CD8-positive, alpha-beta memory T cell (primary cell): ENCODE results near the gene BEST4. TPM values are rescaled to one million over a fixed set of nuclear protein-coding genes. Genes with fewer than 3 reads are reported as not detected.
"Not testable (repeated sequence)": the region's sequence is repeated elsewhere in the genome, so short reads cannot be mapped to it uniquely, and the experiment has no call there.

ENCODE experiments used
- CTCF ChIA-PET: fragments of 350-600 bp; sonication (Branson Sonifier 250); formaldehyde crosslinking; loops from one replicate; lab custom pipeline; 2021; ENCODE audit warnings: antibody characterized with exemption; lab: Charles Lee
- POLR2A ChIA-PET: fragments of 350-600 bp; sonication (Branson Sonifier 250); formaldehyde crosslinking; loops from one replicate; lab custom pipeline; 2021; ENCODE audit warnings: antibody characterized with exemption; lab: Charles Lee
- DNase-seq, 5 donors: peaks; one replicate each; pipeline versions ENCODE4 v3.0.0 to v3.0.0-alpha.2; 2020 to 2022; ENCODE audit warnings: mixed read lengths in 1 of 5
- H3K27ac ChIP-seq: one replicate; pipeline ENCODE4 v1.7.0; 2013; ENCODE audit warnings: low read depth, mild to moderate bottlenecking, low read length, moderate library complexity
- H3K27me3 ChIP-seq: 2 replicates; pipeline ENCODE4 v1.7.0; 2013; ENCODE audit warnings: low read length, mild to moderate bottlenecking; ENCODE audit not compliant: insufficient read depth, poor library complexity, severe bottlenecking
- H3K36me3 ChIP-seq: 2 replicates; pipeline ENCODE4 v1.7.0; 2013; ENCODE audit warnings: mild to moderate bottlenecking, low read length, moderate library complexity; ENCODE audit not compliant: insufficient read depth
- H3K4me1 ChIP-seq: 2 replicates; pipeline ENCODE4 v1.7.0; 2013; ENCODE audit warnings: mild to moderate bottlenecking, low read length, moderate library complexity; ENCODE audit not compliant: insufficient read depth
- H3K4me3 ChIP-seq: 2 replicates; pipeline ENCODE4 v1.7.0; 2013; ENCODE audit warnings: mild to moderate bottlenecking, low read length
- H3K9me3 ChIP-seq: 2 replicates; pipeline ENCODE4 v1.7.0; 2013; ENCODE audit warnings: mild to moderate bottlenecking, low read length
- H3K27ac Mint-ChIP-seq, 8 donors: one replicate each; pipeline ENCODE4 v1.8.0; 2020 to 2021; ENCODE audit warnings: mixed read lengths in 8 of 8, mild to moderate bottlenecking in 6 of 8, inconsistent platforms in 3 of 8, moderate library complexity in 3 of 8
- H3K27me3 Mint-ChIP-seq, 2 donors: one replicate each; pipeline ENCODE4 v1.8.0; 2020 to 2021; ENCODE audit warnings: mixed read lengths in 2 of 2, mild to moderate bottlenecking in 1 of 2, moderate library complexity in 1 of 2
- H3K36me3 Mint-ChIP-seq, 3 donors: one replicate each; pipeline ENCODE4 v1.8.0; 2020 to 2021; ENCODE audit warnings: mixed read lengths in 3 of 3, inconsistent platforms in 1 of 3, mild to moderate bottlenecking in 1 of 3
- H3K4me1 Mint-ChIP-seq, 3 donors: one replicate each; pipeline ENCODE4 v1.8.0; 2020 to 2021; ENCODE audit warnings: mixed read lengths in 3 of 3, inconsistent platforms in 1 of 3, mild to moderate bottlenecking in 1 of 3
- H3K4me3 Mint-ChIP-seq, 7 donors: one replicate each; pipeline ENCODE4 v1.8.0; 2020 to 2021; ENCODE audit warnings: mixed read lengths in 7 of 7, mild to moderate bottlenecking in 6 of 7, moderate library complexity in 4 of 7, inconsistent platforms in 2 of 7
- H3K9me3 Mint-ChIP-seq, 5 donors: one replicate each; pipeline ENCODE4 v1.8.0; 2020 to 2022; ENCODE audit warnings: mixed read lengths in 5 of 5, mild to moderate bottlenecking in 3 of 5, moderate library complexity in 2 of 5, inconsistent platforms in 1 of 5
- polyA plus RNA-seq: library from polyadenylated mRNA; unstranded; fragments of 300-500 nt; fragmentation: Illumina TruSeq; gene quantifications from one replicate; pipeline ENCODE4 v1.2.3, GENCODE V29; 2021
- total RNA-seq, 2 experiments: library from RNA; stranded (reverse); gene quantifications; one replicate each; pipeline ENCODE4 v1.2.3, GENCODE V29; 2021

The BEST4 gene
- total and polyA plus RNA-seq, 3 experiments from 2014 or later: 0.54 to 1.4 (median 1.2) TPM

GRCh38 chr1:44829506-44830384 lies 41.8 kb upstream of the BEST4 start:
- no peak for DNase-seq
- ChIA-PET POLR2A (no interaction called here), CTCF (interaction anchor here (1.0 to 1.2 kb wide), 2 partner anchors 37 to 184 kb away, joined by 3 to 4 read pairs; no protein-coding TSS in a partner anchor)
- Histone ChIP-seq H3K27me3 (no peaks in the 10 kb centered on the region), H3K4me1 (no peaks in the 10 kb centered on the region), H3K9me3 (no peaks in the 10 kb centered on the region), H3K27ac (no peak overlapping the region), H3K4me3 (no peak overlapping the region), H3K36me3 (no peaks in the 10 kb centered on the region)
- H3K9me3 Mint-ChIP-seq: no peaks in the 10 kb centered on the region
- no peaks in the 10 kb centered on the region for H3K36me3 Mint-ChIP-seq
- no peak overlapping the region for H3K4me3 Mint-ChIP-seq
- no peaks in the 10 kb centered on the region for H3K27me3 Mint-ChIP-seq
- peak overlapping the region in 1 of 8 donors; percentile 74 for H3K27ac Mint-ChIP-seq
- H3K4me1 Mint-ChIP-seq: no peaks in the 10 kb centered on the region

- Histone ChIP-seq H3K36me3 (no peaks in the 10 kb centered on the region), H3K27ac (no peak overlapping the region), H3K4me1 (no peaks in the 10 kb centered on the region), H3K4me3 (no peak overlapping the region), H3K9me3 (no peaks in the 10 kb centered on the region), H3K27me3 (no peaks in the 10 kb centered on the region)
- Mint-ChIP-seq H3K27ac (no peak overlapping the region), H3K27me3 (no peaks in the 10 kb centered on the region), H3K9me3 (no peaks in the 10 kb centered on the region), H3K4me3 (no peak overlapping the region), H3K4me1 (no peaks in the 10 kb centered on the region), H3K36me3 (no peaks in the 10 kb centered on the region)
- no peak for DNase-seq
- POLR2A ChIA-PET: no interaction called here
- CTCF ChIA-PET: interaction anchor here (1.0 kb wide), 1 partner anchor 185 kb away, joined by 3 read pairs; no protein-coding TSS in a partner anchor
Observed at GRCh38 chr1:44828841-44829440, 41.0 kb upstream of the BEST4 start.

GRCh38 chr1:44828003-44828651 lies 40.2 kb upstream of the BEST4 start:
- H3K4me1 ChIP-seq: no peaks in the 10 kb centered on the region
- H3K27ac Mint-ChIP-seq: peak overlapping the region in 1 of 8 donors; percentile 22
- CTCF ChIA-PET: interaction anchor here (2.5 kb wide), 1 partner anchor 28 kb away, joined by 8 read pairs; the partner anchor contains the start of gene PLK3
- no peaks in the 10 kb centered on the region for H3K27me3 ChIP-seq
- no peaks in the 10 kb centered on the region for H3K9me3 Mint-ChIP-seq
- H3K36me3 ChIP-seq: no peaks in the 10 kb centered on the region
- DNase-seq: no peak
- no peak overlapping the region for H3K27ac ChIP-seq
- H3K27me3 Mint-ChIP-seq: no peaks in the 10 kb centered on the region
- no peaks in the 10 kb centered on the region for H3K9me3 ChIP-seq
- H3K4me1 Mint-ChIP-seq: no peaks in the 10 kb centered on the region
- POLR2A ChIA-PET: no interaction called here
- peak overlapping the region in 1 of 7 donors; percentile 24 for H3K4me3 Mint-ChIP-seq
- no peak overlapping the region for H3K4me3 ChIP-seq
- no peaks in the 10 kb centered on the region for H3K36me3 Mint-ChIP-seq

- H3K9me3 ChIP-seq: no peaks in the 10 kb centered on the region
- Mint-ChIP-seq H3K27me3 (no peaks in the 10 kb centered on the region), H3K4me3 (no peak overlapping the region), H3K4me1 (no peaks in the 10 kb centered on the region), H3K9me3 (no peaks in the 10 kb centered on the region), H3K36me3 (no peaks in the 10 kb centered on the region), H3K27ac (peak overlapping the region in 1 of 8 donors; percentile 22)
- CTCF ChIA-PET: interaction anchor here (2.5 kb wide), 1 partner anchor 27 kb away, joined by 8 read pairs; the partner anchor contains the start of gene PLK3
- no peak for DNase-seq
- no peaks in the 10 kb centered on the region for H3K27me3 ChIP-seq
- POLR2A ChIA-PET: interaction anchor here (0.8 kb wide), 1 partner anchor 27 kb away, joined by 4 read pairs; the partner anchor contains the start of gene PLK3
- no peaks in the 10 kb centered on the region for H3K4me1 ChIP-seq
- no peak overlapping the region for H3K27ac ChIP-seq
- no peaks in the 10 kb centered on the region for H3K36me3 ChIP-seq
- H3K4me3 ChIP-seq: no peak overlapping the region
Observed at GRCh38 chr1:44827197-44828002, 39.4 kb upstream of the BEST4 start.

DNA sequence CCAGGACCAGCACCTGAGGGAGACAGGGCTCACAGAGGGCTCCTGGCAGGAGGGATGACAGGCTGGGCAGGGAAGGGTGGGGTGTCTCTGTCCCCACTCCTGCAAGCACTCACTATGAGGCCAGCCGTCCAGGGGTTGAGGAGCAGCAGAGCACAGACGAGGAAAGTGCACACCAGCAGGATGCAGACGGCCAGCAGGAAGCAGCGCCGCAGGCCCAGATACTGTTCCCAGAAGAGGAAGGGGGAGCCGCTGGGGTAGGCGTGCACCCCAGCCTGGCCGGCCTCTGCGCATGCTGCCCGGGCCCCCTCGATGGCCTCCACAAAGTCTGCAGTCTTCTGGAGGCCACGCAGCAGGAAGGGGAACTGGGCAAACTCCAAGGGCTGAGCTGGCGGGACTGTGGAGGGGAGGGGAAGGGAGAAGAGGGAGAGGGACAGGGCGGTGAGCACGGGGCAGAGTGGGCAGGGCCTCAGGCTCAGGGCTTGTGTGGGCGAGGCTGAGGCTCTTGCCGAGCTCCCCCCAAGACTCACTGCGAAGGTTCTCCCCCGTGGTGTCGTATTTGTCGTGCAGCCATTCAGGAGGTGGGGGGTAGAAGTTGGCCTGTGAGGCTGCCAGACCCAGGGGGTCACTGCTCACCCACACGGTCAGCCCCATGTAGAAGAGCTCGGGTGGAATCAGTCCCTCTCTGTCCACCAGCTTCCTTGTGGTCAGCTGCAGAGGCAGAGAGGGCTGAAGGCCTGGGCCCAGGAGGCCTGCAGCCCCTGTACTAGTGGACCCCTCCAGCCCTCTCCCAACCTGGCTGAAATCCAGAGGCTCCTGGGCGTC lies 38.6 kb upstream of the BEST4 start:
- no peak overlapping the region for H3K4me3 ChIP-seq
- no peaks in the 10 kb centered on the region for H3K27me3 ChIP-seq
- ChIA-PET POLR2A (interaction anchor here (0.8 kb wide), 1 partner anchor 27 kb away, joined by 4 read pairs; the partner anchor contains the start of gene PLK3), CTCF (interaction anchor here (0.9 to 2.5 kb wide), 2 partner anchors 26 to 32 kb away, joined by 3 to 8 read pairs; partner anchors contain the start of gene PLK3)
- H3K9me3 Mint-ChIP-seq: no peaks in the 10 kb centered on the region
- H3K27me3 Mint-ChIP-seq: no peaks in the 10 kb centered on the region
- no peak overlapping the region for H3K4me3 Mint-ChIP-seq
- DNase-seq: no peak
- no peaks in the 10 kb centered on the region for H3K4me1 ChIP-seq
- no peaks in the 10 kb centered on the region for H3K9me3 ChIP-seq
- peak overlapping the region in 1 of 8 donors; percentile 47 for H3K27ac Mint-ChIP-seq
- H3K36me3 Mint-ChIP-seq: no peaks in the 10 kb centered on the region
- peaks cover 0 to 2% (median 0%) of the 10 kb centered on the region in 3 donors for H3K4me1 Mint-ChIP-seq
- no peaks in the 10 kb centered on the region for H3K36me3 ChIP-seq
- no peak overlapping the region for H3K27ac ChIP-seq

GRCh38 chr1:44824392-44824791 lies 36.4 kb upstream of the BEST4 start:
- Mint-ChIP-seq H3K4me3 (peak overlapping the region in 1 of 7 donors; percentile 24), H3K27ac (peak overlapping the region in 1 of 8 donors; percentile 60), H3K4me1 (peaks cover 14 to 22% (median 20%) of the 10 kb centered on the region in 3 donors)
- H3K9me3 Mint-ChIP-seq, H3K36me3 Mint-ChIP-seq, H3K4me1 ChIP-seq, H3K27me3 ChIP-seq, H3K27ac ChIP-seq, H3K4me3 ChIP-seq, DNase-seq, H3K36me3 ChIP-seq, H3K27me3 Mint-ChIP-seq, CTCF ChIA-PET, H3K9me3 ChIP-seq, POLR2A ChIA-PET: not testable (repeated sequence)
